MM.1S (cell line): ENCODE measurements around the gene LRP6.

Source experiments
- DNase-seq: peaks from one replicate; pipeline ENCODE4 v3.0.0-alpha.2; 2015
- H2AFZ ChIP-seq: fragments of 300-600 bp; sonication (generic); 2 replicates; pipeline ENCODE4 v1.6.0; 2016; ENCODE audit warnings: antibody characterized with exemption, low read length
- H3F3A ChIP-seq: fragments of 300-600 bp; sonication (generic); 2 replicates; pipeline ENCODE4 v1.6.1; 2016; ENCODE audit warnings: mild to moderate bottlenecking, antibody characterized with exemption, low read length, moderate library complexity, mixed read lengths; ENCODE audit not compliant: insufficient read depth
- H3K27ac ChIP-seq: fragments of 300-600 bp; sonication (generic); 2 replicates; pipeline ENCODE4 v1.5.1; 2016; ENCODE audit warnings: mild to moderate bottlenecking, low read length
- H3K27me3 ChIP-seq: fragments of 300-600 bp; sonication (generic); replicated peaks from 2 replicates; pipeline ENCODE4 v1.6.0; 2016; ENCODE audit warnings: low read length; ENCODE audit not compliant: insufficient read depth
- H3K36me3 ChIP-seq: fragments of 300-600 bp; sonication (generic); replicated peaks from 2 replicates; pipeline ENCODE4 v1.6.1; 2016; ENCODE audit warnings: mild to moderate bottlenecking, low read length, mixed read lengths; ENCODE audit not compliant: insufficient read depth
- H3K4me1 ChIP-seq: fragments of 300-600 bp; sonication (generic); 2 replicates; pipeline ENCODE4 v1.6.1; 2016; ENCODE audit warnings: low read length, mixed read lengths
- H3K4me2 ChIP-seq: fragments of 300-600 bp; sonication (generic); 2 replicates; pipeline ENCODE4 v1.6.0; 2016; ENCODE audit warnings: low read depth, low read length
- H3K4me3 ChIP-seq: fragments of 300-600 bp; sonication (generic); 2 replicates; pipeline ENCODE4 v1.5.1; 2016; ENCODE audit warnings: low read length, mixed read lengths
- H3K79me2 ChIP-seq: fragments of 300-600 bp; sonication (generic); 2 replicates; pipeline ENCODE4 v1.6.1; 2016; ENCODE audit warnings: mixed run types, low read length, mixed read lengths
- H3K9ac ChIP-seq: fragments of 300-600 bp; sonication (generic); 2 replicates; pipeline ENCODE4 v1.6.1; 2016; ENCODE audit warnings: low read length, mixed read lengths
- H3K9me2 ChIP-seq: fragments of 300-600 bp; sonication (generic); replicated peaks from 2 replicates; pipeline ENCODE4 v1.6.1; 2016; ENCODE audit warnings: mild to moderate bottlenecking, low read length, mixed read lengths; ENCODE audit not compliant: insufficient read depth
- H3K9me3 ChIP-seq: fragments of 300-600 bp; sonication (generic); replicated peaks from 2 replicates; pipeline ENCODE4 v1.6.1; 2016; ENCODE audit warnings: mild to moderate bottlenecking, low read length, mixed read lengths; ENCODE audit not compliant: insufficient read depth
- H4K20me1 ChIP-seq: fragments of 300-600 bp; sonication (generic); 2 replicates; pipeline ENCODE4 v1.6.1; 2016; ENCODE audit warnings: mild to moderate bottlenecking, low read length, moderate library complexity, mixed read lengths; ENCODE audit not compliant: insufficient read depth
- EZH2 ChIP-seq: fragments of 300-600 bp; sonication (generic); optimal IDR thresholded peaks from 2 replicates; pipeline ENCODE3; 2017; ENCODE audit warnings: low read depth, mild to moderate bottlenecking, antibody characterized with exemption, low read length, mixed read lengths
- EZH2phosphoT487 ChIP-seq: fragments of 300-600 bp; sonication (generic); IDR thresholded peaks from 2 replicates; pipeline ENCODE4 v1.6.1; 2018; ENCODE audit warnings: antibody characterized with exemption, low read length
- TF ChIP-seq, protein P1 (sequence below): fragments of 300-600 bp; sonication (generic); IDR thresholded peaks from 2 replicates; pipeline ENCODE4 v1.5.1; 2016; ENCODE audit warnings: antibody characterized with exemption, low read length, mixed read lengths

Gene LRP6

DNA sequence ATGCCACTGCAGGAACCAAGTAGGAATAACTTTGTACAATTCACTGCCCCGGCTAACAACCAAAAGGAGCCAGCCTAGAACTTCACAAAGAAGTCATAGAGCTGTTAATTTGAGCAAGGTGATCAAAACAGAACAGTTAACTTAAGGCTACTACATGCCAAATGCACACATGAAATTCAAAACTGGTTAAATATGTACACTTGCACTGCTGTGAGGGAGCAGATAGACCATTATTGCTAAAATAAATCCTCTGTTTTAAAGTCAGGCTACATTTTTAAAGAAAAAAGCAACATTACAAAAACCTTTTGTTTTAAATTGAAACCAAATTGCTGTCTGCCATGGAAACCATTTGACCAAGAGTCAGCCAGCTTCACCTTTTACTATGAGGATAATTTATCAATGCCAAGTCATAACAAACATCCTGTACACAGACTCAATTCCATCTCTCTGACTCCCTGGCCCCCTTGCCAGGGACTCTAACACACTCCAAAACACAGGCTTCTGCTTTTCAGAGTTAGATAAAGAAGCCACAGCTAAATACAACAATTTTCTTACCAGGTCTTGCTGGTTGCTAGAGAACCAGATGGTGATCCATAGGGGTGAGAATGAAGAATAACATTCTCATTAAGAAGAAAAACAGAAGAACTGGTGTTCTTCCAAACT lies 84.0 kb downstream of the LRP6 start:
- no peak overlapping the region for H3K4me3 ChIP-seq
- DNase-seq: no peak
- H3K4me1 ChIP-seq: no peaks in the 10 kb centered on the region
- no peak overlapping the region for H3K9ac ChIP-seq
- no peaks in the 10 kb centered on the region for H3K9me2 ChIP-seq
- H4K20me1 ChIP-seq: no peaks in the 10 kb centered on the region
- no peaks in the 10 kb centered on the region for H3K27me3 ChIP-seq
- TF ChIP-seq EZH2 (no peak), EZH2phosphoT487 (no peak)
- TF ChIP-seq, protein P1, sequence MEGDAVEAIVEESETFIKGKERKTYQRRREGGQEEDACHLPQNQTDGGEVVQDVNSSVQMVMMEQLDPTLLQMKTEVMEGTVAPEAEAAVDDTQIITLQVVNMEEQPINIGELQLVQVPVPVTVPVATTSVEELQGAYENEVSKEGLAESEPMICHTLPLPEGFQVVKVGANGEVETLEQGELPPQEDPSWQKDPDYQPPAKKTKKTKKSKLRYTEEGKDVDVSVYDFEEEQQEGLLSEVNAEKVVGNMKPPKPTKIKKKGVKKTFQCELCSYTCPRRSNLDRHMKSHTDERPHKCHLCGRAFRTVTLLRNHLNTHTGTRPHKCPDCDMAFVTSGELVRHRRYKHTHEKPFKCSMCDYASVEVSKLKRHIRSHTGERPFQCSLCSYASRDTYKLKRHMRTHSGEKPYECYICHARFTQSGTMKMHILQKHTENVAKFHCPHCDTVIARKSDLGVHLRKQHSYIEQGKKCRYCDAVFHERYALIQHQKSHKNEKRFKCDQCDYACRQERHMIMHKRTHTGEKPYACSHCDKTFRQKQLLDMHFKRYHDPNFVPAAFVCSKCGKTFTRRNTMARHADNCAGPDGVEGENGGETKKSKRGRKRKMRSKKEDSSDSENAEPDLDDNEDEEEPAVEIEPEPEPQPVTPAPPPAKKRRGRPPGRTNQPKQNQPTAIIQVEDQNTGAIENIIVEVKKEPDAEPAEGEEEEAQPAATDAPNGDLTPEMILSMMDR: no peak
- H3F3A ChIP-seq: no peaks in the 10 kb centered on the region
- H3K79me2 ChIP-seq: no peaks in the 10 kb centered on the region
- H3K36me3 ChIP-seq: no peaks in the 10 kb centered on the region
- no peaks in the 10 kb centered on the region for H3K9me3 ChIP-seq
- H3K27ac ChIP-seq: no peak overlapping the region
- no peak overlapping the region for H2AFZ ChIP-seq
- no peak overlapping the region for H3K4me2 ChIP-seq

DNA sequence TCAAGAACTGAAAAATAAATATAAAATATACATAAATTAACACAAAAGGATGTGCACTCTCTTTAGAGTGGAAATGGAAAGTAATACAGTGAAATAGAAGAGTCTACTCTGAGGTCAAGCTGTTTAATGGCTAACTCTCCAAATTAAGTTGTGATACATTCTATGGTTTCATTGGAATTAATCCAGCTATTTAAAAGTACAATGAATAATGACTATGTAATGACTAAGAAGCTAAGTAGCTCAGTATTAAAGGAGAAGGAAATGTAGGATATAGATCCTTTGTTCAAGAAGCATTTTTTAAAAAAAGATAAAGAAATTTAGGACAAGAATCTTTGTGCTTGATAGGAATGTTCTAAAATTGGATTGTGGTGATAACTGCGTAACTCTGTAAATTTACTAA lies 85.3 kb downstream of the LRP6 start:
- Histone ChIP-seq H3K79me2 (no peaks in the 10 kb centered on the region), H3K4me3 (no peak overlapping the region), H3K36me3 (no peaks in the 10 kb centered on the region), H3K9ac (no peak overlapping the region), H3K27me3 (no peaks in the 10 kb centered on the region), H3K9me2 (no peaks in the 10 kb centered on the region), H2AFZ (no peak overlapping the region), H3F3A (no peaks in the 10 kb centered on the region), H4K20me1 (no peaks in the 10 kb centered on the region), H3K4me2 (no peak overlapping the region), H3K4me1 (no peaks in the 10 kb centered on the region), H3K27ac (no peak overlapping the region), H3K9me3 (no peaks in the 10 kb centered on the region)
- no peak for DNase-seq
- TF ChIP-seq EZH2: no peak

DNA sequence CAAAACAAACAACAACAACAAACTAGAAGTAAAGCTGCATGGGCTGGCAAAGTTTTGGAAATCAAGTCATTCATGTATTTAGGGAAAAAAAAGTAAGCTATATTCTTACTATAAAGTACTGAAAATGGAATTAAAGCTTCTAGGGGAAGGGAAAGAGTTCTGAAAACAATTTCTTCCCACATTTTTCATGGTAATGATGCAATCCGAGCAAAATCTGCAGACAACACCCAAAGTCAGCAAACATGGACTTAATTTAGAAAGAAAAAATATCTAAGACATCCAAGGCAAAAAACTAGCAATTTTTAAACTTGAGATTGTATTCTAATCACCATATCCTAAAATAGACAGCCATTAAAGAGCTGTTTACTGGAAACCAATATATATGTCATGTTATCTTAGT lies 86.3 kb downstream of the LRP6 start:
- TF ChIP-seq EZH2 (no peak), EZH2phosphoT487 (no peak)
- TF ChIP-seq, protein P1: no peak
- no peak overlapping the region for H3K4me2 ChIP-seq
- no peaks in the 10 kb centered on the region for H3K4me1 ChIP-seq
- H3K9me2 ChIP-seq: no peaks in the 10 kb centered on the region
- no peak for DNase-seq
- H3K9me3 ChIP-seq: no peaks in the 10 kb centered on the region
- H4K20me1 ChIP-seq: no peaks in the 10 kb centered on the region
- H3K27ac ChIP-seq: no peak overlapping the region
- no peaks in the 10 kb centered on the region for H3F3A ChIP-seq
- no peaks in the 10 kb centered on the region for H3K27me3 ChIP-seq
- H3K36me3 ChIP-seq: no peaks in the 10 kb centered on the region
- no peaks in the 10 kb centered on the region for H3K79me2 ChIP-seq
- no peak overlapping the region for H3K4me3 ChIP-seq
- no peak overlapping the region for H2AFZ ChIP-seq
- no peak overlapping the region for H3K9ac ChIP-seq

DNA sequence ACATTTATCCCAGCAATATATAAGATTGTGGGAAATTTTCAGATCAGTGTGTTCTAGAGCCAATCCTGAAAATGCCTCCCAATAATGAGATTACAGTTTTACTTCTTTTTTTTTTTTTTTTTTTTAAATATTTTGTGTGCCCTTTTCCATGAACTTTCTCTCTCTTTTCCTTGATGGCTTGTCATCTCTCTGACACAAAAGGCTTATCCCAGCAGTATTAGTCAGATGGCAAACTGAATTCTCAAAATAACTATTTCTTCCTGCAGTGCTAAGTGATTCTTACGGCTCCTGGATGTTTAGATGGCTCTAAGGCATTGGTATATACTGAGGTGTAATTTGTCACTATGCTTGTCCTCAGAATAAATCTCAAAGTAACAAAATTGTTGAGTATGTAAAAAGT lies 86.7 kb downstream of the LRP6 start:
- Histone ChIP-seq H3K4me1 (no peaks in the 10 kb centered on the region), H3K9me2 (no peaks in the 10 kb centered on the region), H3K79me2 (no peaks in the 10 kb centered on the region), H4K20me1 (no peaks in the 10 kb centered on the region), H3K9ac (no peak overlapping the region), H3F3A (no peaks in the 10 kb centered on the region), H3K27ac (no peak overlapping the region), H3K9me3 (no peaks in the 10 kb centered on the region), H3K4me2 (no peak overlapping the region), H3K4me3 (no peak overlapping the region), H2AFZ (no peak overlapping the region), H3K27me3 (no peaks in the 10 kb centered on the region), H3K36me3 (no peaks in the 10 kb centered on the region)
- DNase-seq: no peak
- no peak for TF ChIP-seq EZH2phosphoT487
- no peak for TF ChIP-seq EZH2
- TF ChIP-seq, protein P1: no peak
